ENCODE results near the gene CASS4.

The CASS4 gene

GRCh38 chr20:56423211-56423610 lies 11.2 kb downstream of the CASS4 start:
- DNase-seq (ENCODE audit: low spot score): no peak

- no peak for DNase-seq (ENCODE audit: low spot score)
Measured at GRCh38 chr20:56423886-56424285, 11.8 kb downstream of the CASS4 start.

GRCh38 chr20:56424931-56425330 lies 12.9 kb downstream of the CASS4 start:
- DNase-seq (ENCODE audit: low spot score): no peak

GRCh38 chr20:56426026-56426425 lies 14.0 kb downstream of the CASS4 start:
- DNase-seq (ENCODE audit: low spot score): no peak

GRCh38 chr20:56426926-56427325 lies 14.9 kb downstream of the CASS4 start:
- DNase-seq (ENCODE audit: low spot score): no peak

- no peak for DNase-seq (ENCODE audit: low spot score)
Measured at GRCh38 chr20:56427797-56428196, 15.7 kb downstream of the CASS4 start.

- no peak for DNase-seq (ENCODE audit: low spot score)
Measured at GRCh38 chr20:56428410-56428809, 16.4 kb downstream of the CASS4 start.

GRCh38 chr20:56428881-56429280 lies 16.8 kb downstream of the CASS4 start:
- DNase-seq (ENCODE audit: low spot score): no peak

GRCh38 chr20:56429502-56429901 lies 17.4 kb downstream of the CASS4 start:
- DNase-seq (ENCODE audit: low spot score): no peak

- no peak for DNase-seq (ENCODE audit: low spot score)
Measured at GRCh38 chr20:56429941-56430340, 17.9 kb downstream of the CASS4 start.

- no peak for DNase-seq (ENCODE audit: low spot score)
Measured at GRCh38 chr20:56430461-56430860, 18.4 kb downstream of the CASS4 start.

GRCh38 chr20:56430957-56431356 lies 18.9 kb downstream of the CASS4 start:
- DNase-seq (ENCODE audit: low spot score): no peak

GRCh38 chr20:56431471-56431870 lies 19.4 kb downstream of the CASS4 start:
- DNase-seq (ENCODE audit: low spot score): no peak

- DNase-seq (ENCODE audit: low spot score): no peak
Measured at GRCh38 chr20:56433221-56433879, 21.3 kb downstream of the CASS4 start.

GRCh38 chr20:56433880-56434255 lies 21.8 kb downstream of the CASS4 start:
- DNase-seq (ENCODE audit: low spot score): no peak

GRCh38 chr20:56437196-56437960 lies 25.3 kb downstream of the CASS4 start:
- DNase-seq (ENCODE audit: low spot score): no peak

GRCh38 chr20:56438284-56438683 lies 26.2 kb downstream of the CASS4 start:
- no peak for DNase-seq (ENCODE audit: low spot score)

- no peak for DNase-seq (ENCODE audit: low spot score)
Measured at GRCh38 chr20:56439771-56440291, 27.8 kb downstream of the CASS4 start.

- DNase-seq (ENCODE audit: low spot score): no peak
Measured at GRCh38 chr20:56440346-56441007, 28.4 kb downstream of the CASS4 start.

- DNase-seq (ENCODE audit: low spot score): no peak
Measured at GRCh38 chr20:56442389-56443365, 30.6 kb downstream of the CASS4 start.

- no peak for DNase-seq (ENCODE audit: low spot score)
Measured at GRCh38 chr20:56443654-56444540, 31.8 kb downstream of the CASS4 start.
